ENCODE measurements around the gene CRIM1. TPM values are rescaled to one million over a fixed set of nuclear protein-coding genes. Genes with fewer than 3 reads are reported as not detected.

CRIM1 gene
- total RNA-seq, 1 experiment from 2014 or later = 21.7 TPM

DNA sequence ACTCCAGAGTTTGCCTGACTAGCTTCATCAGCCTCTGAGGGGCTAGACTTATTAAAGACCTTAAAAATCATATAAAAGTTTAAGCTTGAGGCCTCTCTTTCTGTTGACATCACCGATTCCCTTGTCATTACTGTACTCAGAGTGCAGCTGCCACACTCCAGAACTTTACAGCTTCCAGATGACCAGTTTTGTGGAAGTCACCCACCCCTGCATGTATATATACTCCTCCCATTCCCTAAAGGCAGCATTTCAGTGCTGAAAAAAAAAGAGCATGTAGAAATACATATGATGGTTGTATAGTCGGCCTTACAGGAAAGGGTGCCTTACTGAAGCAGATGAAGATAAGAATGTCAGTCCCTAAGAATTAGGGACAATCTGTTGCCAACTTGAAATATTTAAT, 125.1 kb downstream of the CRIM1 start:
- DNase-seq (ENCODE audit: low spot score) = no peak

GRCh38 chr2:36481709-36482108, 126.1 kb downstream of the CRIM1 start:
- DNase-seq (ENCODE audit: low spot score) = no peak

DNA sequence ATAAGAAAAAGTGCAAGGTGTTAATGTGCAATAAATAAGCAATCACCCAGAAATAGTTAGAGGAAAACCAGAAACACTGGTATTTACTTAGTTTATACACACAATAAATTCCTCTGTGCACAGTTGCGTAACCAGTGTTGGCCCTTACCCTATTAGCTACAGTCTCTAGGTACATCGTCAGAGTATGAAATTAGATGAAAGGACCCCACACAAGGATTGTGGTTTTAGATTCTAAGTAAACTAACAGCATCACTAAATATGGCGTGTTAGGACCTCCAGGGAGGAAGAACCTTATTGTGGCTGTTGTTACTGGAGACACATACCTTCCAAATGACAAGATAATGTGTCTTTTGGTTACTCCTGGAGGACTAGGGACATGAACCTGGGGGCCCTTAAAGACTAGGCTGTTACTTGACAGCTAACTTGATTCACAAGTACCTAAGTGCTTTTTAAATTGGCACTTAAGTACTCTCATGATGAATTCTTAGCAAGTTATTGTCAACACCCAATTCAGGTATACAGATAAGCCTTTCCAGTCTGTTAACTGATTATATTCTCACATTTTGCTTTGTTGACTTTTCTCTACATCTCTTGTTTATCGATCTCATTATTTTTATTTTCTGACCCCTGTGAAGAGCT, 127.1 kb downstream of the CRIM1 start:
- no peak for DNase-seq (ENCODE audit: low spot score)

GRCh38 chr2:36483290-36483689, 127.7 kb downstream of the CRIM1 start:
- no peak for DNase-seq (ENCODE audit: low spot score)

- no peak for DNase-seq (ENCODE audit: low spot score)
Measured at GRCh38 chr2:36484454-36484853, 128.9 kb downstream of the CRIM1 start.

GRCh38 chr2:36485521-36485920, 129.9 kb downstream of the CRIM1 start:
- no peak for DNase-seq (ENCODE audit: low spot score)

DNA sequence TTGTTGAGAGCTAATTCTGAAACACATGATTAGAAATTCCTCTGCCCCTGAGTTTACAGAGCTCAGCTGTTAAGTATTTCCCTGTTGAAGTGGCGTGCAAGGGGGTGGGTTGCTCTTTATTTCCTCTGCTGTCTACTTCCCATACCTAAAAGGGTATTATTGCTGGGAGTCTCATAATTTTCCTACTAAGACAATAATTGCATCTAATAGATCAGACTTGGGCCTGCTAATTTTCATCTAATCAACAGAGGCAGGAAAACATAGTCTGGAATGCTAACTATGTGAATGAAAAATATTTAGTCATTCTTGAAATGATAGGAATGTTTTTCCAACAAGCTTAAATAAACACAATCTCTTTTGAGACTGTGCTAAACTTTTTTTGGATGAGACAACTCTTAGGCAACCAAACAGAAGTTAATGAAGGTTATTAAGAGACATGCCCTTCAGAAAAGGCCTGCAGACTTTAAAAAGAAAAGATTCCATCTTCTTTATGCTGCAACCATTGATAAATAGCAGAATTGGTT, 131.0 kb downstream of the CRIM1 start:
- DNase-seq (ENCODE audit: low spot score) = no peak

GRCh38 chr2:36487947-36488346, 132.4 kb downstream of the CRIM1 start:
- no peak for DNase-seq (ENCODE audit: low spot score)

- DNase-seq (ENCODE audit: low spot score) = no peak
Measured at GRCh38 chr2:36489281-36489680, 133.7 kb downstream of the CRIM1 start.

DNA sequence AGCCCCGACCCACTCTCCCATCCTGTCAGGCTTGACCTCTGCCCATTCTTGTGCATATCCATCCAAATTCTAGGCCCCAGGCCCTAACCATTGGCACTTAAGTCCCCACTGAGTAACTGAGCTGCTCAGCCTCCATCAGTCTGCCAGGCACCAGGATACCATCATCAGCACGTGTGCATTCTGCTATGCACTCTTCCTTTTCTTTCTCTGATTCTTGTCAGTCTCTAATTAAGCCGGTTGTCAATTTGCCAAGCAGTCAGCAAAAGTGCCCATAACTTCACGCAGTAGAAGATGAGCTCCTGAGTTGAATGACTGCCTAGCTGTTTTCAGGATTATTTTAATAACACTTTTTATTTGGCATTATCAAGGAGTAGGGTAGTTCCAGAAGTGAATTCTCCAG, 135.2 kb downstream of the CRIM1 start:
- DNase-seq (ENCODE audit: low spot score) = no peak

DNA sequence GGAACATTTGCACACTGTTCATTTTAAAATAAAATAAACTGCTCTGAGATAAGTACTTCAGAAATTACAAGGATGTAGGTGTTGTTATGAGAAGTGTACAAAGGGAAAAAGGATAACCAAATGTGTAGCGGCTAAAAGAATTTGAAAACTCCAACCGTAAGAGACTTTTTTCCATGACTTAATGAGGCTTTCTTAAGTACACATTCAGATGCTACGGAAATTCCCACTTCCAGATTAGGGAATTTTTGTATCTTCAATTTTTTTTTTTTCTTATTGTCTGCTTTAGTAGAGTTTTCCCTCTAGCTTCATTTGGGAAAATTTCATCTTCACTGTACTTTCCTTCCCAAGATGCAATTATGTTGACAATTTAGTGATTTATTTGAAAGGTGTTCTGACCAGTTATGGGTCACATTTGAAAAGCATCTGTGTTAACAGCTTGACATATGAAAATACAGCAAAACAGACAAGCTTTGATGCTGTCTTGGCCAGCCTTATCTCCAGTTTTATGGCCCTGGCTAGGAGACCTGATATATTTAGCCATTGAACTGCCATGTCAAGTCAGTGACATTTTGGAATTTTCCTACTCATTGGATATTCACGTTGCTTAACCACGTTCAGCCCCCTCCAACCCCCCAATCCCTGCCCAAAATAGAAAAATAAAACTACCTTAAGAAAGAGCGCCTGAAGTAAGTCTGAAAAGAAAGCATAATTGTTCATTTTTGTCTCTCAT, 136.8 kb downstream of the CRIM1 start:
- no peak for DNase-seq (ENCODE audit: low spot score)

DNA sequence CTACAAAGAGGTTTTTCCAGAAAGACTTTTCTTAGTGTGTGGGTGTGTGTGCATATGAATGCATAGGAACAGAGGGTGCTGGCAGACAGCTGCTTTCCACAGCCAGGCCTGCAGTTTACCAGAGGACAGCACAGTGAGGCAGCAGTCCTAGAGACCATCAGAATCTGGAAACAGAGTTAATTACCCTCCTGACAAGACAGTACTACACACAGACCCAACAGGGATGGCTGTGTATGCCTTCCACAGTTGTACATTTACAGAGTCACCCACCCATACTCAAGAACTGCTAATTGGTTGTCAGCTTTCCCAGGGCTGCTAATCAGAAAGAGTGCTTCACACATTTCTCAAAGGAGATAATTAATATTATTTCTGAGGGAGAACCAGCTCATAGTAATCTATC, 137.7 kb downstream of the CRIM1 start:
- no peak for DNase-seq (ENCODE audit: low spot score)

DNA sequence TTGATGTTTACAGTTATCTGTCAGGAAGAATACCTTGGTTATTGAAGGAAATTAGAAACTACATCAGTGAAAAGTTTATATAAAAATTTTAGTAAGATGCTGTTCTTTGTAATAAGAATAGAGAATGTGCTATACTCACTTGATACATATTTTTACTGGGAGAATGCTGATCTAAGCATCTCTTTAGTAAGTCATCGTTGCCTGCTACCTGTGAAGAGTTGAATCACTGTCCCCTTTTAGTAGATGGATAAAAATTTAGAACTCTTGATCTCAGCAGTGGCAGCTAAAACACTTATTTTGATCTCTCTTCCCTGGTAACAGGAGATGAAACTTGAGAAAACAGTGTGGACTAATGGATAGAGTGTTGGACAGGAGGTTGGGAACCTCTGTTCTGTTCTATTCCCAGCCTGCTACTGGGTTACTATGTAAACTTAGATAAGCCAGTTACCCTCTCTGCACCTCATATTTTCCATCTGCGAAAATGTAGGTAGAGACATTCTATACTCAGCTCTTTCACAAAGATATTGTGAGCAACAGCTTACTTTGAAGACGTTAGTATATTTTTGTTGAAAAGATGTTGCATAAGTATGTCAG, 142.1 kb downstream of the CRIM1 start:
- DNase-seq (ENCODE audit: low spot score) = no peak

GRCh38 chr2:36499128-36499820, 143.7 kb downstream of the CRIM1 start:
- no peak for DNase-seq (ENCODE audit: low spot score)

- DNase-seq (ENCODE audit: low spot score) = no peak
Measured at GRCh38 chr2:36500072-36500471, 144.5 kb downstream of the CRIM1 start.

DNA sequence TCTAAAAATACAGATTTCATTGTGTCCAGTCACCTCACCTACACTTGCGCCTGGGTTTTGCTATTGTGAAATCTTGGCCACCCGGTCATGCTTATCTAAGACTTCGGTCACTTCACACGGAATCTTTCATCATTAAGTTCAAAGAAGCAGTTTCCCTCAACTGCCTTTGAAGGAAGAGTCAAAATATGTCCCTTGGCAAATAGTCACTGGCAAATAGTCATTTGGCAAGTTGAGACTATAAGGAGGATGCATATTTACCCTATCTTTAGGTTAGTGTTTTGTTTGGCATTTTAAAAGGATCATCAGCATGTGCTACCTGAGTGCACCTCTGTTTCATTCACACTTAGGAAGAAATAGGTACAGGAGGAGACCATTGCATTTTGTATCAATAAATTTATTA, 146.5 kb downstream of the CRIM1 start:
- no peak for DNase-seq (ENCODE audit: low spot score)

- DNase-seq (ENCODE audit: low spot score) = peak; percentile 69
Measured at GRCh38 chr2:36507408-36507812, 151.8 kb downstream of the CRIM1 start.

DNA sequence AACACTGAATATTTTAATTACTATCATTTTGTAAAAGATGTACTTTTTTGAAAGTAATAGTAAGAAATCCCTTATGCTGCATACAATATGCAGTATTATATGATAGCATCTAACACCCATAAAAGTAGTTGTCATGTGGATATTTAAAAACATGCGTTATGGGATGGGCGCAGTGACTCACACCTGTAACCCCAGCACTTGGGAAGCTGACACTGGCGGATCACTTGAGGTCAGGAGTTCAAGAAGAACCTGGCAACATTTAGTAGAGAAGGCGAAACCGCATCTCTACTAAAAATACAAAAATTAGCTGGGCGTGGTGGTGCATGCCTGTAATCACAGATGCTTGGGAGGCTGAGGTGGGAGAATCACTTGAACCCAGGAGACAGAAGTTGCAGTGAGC, 153.5 kb downstream of the CRIM1 start:
- no peak for DNase-seq (ENCODE audit: low spot score)

DNA sequence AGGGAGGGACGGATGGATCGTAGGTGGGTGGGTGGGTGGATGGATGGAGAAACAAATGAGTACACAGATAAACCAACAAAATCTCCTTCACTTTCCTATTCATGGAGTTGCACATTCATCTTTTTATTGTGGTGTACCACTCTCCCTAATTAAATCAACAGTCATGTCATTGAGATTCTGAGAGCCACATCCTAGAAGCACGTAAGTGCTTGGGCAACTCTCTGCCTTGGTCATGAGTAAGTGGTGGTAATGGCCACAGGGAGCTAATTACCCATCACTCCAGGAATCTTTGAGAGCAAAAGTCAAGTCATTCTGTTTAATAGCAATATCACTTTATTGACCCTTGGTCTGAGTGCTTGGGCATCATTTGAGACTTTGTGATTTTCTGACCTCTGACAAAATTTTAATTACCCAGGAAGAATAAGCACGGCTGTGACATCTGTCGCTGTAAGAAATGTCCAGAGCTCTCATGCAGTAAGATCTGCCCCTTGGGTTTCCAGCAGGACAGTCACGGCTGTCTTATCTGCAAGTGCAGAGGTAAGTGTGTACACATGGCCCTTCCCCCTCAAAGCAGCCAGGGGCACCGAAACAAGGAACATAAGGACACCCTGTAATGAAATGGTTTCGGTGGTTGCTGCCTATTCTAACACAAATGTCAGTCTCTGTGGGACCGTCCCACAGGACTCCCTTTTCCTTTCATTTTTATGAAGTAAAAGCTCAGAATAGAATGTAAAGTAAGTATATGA, 156.5 kb downstream of the CRIM1 start:
- DNase-seq (ENCODE audit: low spot score) = no peak

DNA sequence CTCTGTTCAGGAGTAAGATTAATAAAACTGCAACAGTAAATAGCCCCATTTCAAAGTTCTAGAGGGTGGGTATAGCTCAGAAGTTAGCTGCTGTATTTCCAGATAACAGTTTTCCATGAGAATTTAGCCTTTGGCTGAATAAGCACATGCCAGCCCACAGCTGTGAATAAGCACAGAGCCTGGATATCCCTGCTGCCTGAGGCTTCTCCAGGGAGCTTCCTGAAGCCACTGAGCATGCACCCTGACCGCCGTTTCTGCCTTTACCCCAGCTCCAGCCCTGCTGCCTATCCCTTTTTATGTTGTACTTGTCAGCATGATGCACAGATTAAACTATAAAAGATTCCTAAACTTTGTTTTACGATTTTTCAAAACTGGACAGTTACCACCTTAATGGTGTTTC, 157.1 kb downstream of the CRIM1 start:
- DNase-seq (ENCODE audit: low spot score) = no peak

GRCh38 chr2:36513661-36514060, 158.1 kb downstream of the CRIM1 start:
- no peak for DNase-seq (ENCODE audit: low spot score)

DNA sequence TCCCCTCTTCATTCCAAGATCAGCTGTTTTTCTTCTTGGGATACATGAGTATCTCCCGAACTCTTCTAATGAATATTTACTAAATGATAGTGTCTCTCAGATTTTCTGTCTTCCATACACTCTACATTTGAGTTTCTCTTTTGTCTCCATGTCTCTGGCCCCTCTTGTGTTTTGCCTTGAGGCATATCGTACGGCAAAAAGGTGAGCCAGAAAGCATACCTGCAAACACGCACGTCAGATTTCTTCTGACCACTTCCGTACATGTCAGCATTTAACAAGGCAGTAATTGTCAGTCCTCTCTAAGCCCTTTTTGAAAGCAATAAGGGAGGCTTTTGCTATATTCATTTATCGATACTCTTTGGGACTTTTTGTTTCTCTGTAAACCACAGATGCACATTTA, 160.0 kb downstream of the CRIM1 start:
- no peak for DNase-seq (ENCODE audit: low spot score)

All from HT-29 (cell line).